ENCODE data around the gene NFE2L2. TPM values are rescaled to one million over a fixed set of nuclear protein-coding genes. Genes with fewer than 3 reads are reported as not detected.

The NFE2L2 gene
- total and polyA plus RNA-seq, 2 donors (not counting 1 experiment from before 2014, with no cell fraction given), result 142 to 166 TPM

GRCh38 chr2:177211576-177212105 lies 52.9 kb downstream of the NFE2L2 start:
- H3K9ac ChIP-seq (ENCODE audit: insufficient read depth, low read length), result peak overlapping the region; percentile 78
- H3K36me3 ChIP-seq (ENCODE audit: control insufficient read depth, insufficient read depth, low read length), result peaks cover 4% of the 10 kb centered on the region
- H3K4me2 ChIP-seq (ENCODE audit: extremely low read depth, insufficient read depth, low read length), result peak overlapping the region; percentile 89
- no peaks in the 10 kb centered on the region for H3K27me3 ChIP-seq (ENCODE audit: control insufficient read depth, insufficient read depth, low read length)
- H3K4me3 ChIP-seq (replicated peaks in 1 of 4; ENCODE audit: control extremely low read depth in 1 of 4, insufficient read depth in 1 of 4, low read depth in 3 of 4, low read length in 4 of 4), result peak overlapping the region; percentile 39 to 90 (median 66)
- H3K4me1 ChIP-seq (ENCODE audit: control insufficient read depth, extremely low read depth, insufficient read depth, low read length), result peaks cover 2% of the 10 kb centered on the region
- TF ChIP-seq, protein P1, sequence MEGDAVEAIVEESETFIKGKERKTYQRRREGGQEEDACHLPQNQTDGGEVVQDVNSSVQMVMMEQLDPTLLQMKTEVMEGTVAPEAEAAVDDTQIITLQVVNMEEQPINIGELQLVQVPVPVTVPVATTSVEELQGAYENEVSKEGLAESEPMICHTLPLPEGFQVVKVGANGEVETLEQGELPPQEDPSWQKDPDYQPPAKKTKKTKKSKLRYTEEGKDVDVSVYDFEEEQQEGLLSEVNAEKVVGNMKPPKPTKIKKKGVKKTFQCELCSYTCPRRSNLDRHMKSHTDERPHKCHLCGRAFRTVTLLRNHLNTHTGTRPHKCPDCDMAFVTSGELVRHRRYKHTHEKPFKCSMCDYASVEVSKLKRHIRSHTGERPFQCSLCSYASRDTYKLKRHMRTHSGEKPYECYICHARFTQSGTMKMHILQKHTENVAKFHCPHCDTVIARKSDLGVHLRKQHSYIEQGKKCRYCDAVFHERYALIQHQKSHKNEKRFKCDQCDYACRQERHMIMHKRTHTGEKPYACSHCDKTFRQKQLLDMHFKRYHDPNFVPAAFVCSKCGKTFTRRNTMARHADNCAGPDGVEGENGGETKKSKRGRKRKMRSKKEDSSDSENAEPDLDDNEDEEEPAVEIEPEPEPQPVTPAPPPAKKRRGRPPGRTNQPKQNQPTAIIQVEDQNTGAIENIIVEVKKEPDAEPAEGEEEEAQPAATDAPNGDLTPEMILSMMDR (conservative IDR thresholded peaks at IDR 0.05 in 1 of 2, IDR thresholded peaks at IDR 0.05 in 1 of 2; ENCODE audit: low read depth in 1 of 2, low read length in 2 of 2), result no peak
- TF ChIP-seq EZH2 (IDR thresholded peaks at IDR 0.05; ENCODE audit: low read length, missing control alignments), result no peak
- peak overlapping the region; percentile 32 for H2AFZ ChIP-seq (ENCODE audit: low read length)
- no peaks in the 10 kb centered on the region for H3K9me3 ChIP-seq (ENCODE audit: control insufficient read depth, insufficient read depth, low read depth, low read length)
- H3K27ac ChIP-seq (ENCODE audit: insufficient read depth, low read length), result peak overlapping the region; percentile 98
- H3K79me2 ChIP-seq (ENCODE audit: control insufficient read depth, insufficient read depth, low read length), result peaks cover 44% of the 10 kb centered on the region
- peak in 1 of 2 donors; percentile 27 for DNase-seq (ENCODE audit: low read depth in 2 of 2)
- peaks cover 4% of the 10 kb centered on the region for H4K20me1 ChIP-seq (ENCODE audit: control insufficient read depth, extremely low read depth, insufficient read depth, low read length)

- Histone ChIP-seq H2AFZ (ENCODE audit: low read length) (peak overlapping the region; percentile 32), H3K79me2 (ENCODE audit: control insufficient read depth, insufficient read depth, low read length) (peaks cover 40% of the 10 kb centered on the region), H3K27ac (ENCODE audit: insufficient read depth, low read length) (peak overlapping the region; percentile 98), H4K20me1 (ENCODE audit: control insufficient read depth, extremely low read depth, insufficient read depth, low read length) (peaks cover 4% of the 10 kb centered on the region), H3K27me3 (ENCODE audit: control insufficient read depth, insufficient read depth, low read length) (no peaks in the 10 kb centered on the region), H3K9me3 (ENCODE audit: control insufficient read depth, insufficient read depth, low read depth, low read length) (no peaks in the 10 kb centered on the region), H3K4me1 (ENCODE audit: control insufficient read depth, extremely low read depth, insufficient read depth, low read length) (peaks cover 2% of the 10 kb centered on the region), H3K9ac (ENCODE audit: insufficient read depth, low read length) (peak overlapping the region; percentile 78), H3K4me2 (ENCODE audit: extremely low read depth, insufficient read depth, low read length) (peak overlapping the region; percentile 89), H3K4me3 (replicated peaks in 1 of 4; ENCODE audit: control extremely low read depth in 1 of 4, insufficient read depth in 1 of 4, low read depth in 3 of 4, low read length in 4 of 4) (peak overlapping the region; percentile 39 to 90 (median 66)), H3K36me3 (ENCODE audit: control insufficient read depth, insufficient read depth, low read length) (peaks cover 2% of the 10 kb centered on the region)
- TF ChIP-seq, protein P1 (conservative IDR thresholded peaks at IDR 0.05 in 1 of 2, IDR thresholded peaks at IDR 0.05 in 1 of 2; ENCODE audit: low read depth in 1 of 2, low read length in 2 of 2), result no peak
- no peak for TF ChIP-seq EZH2 (IDR thresholded peaks at IDR 0.05; ENCODE audit: low read length, missing control alignments)
- no peak for DNase-seq (ENCODE audit: low read depth in 2 of 2)
Measured at GRCh38 chr2:177211169-177211568, 53.4 kb downstream of the NFE2L2 start.

DNA sequence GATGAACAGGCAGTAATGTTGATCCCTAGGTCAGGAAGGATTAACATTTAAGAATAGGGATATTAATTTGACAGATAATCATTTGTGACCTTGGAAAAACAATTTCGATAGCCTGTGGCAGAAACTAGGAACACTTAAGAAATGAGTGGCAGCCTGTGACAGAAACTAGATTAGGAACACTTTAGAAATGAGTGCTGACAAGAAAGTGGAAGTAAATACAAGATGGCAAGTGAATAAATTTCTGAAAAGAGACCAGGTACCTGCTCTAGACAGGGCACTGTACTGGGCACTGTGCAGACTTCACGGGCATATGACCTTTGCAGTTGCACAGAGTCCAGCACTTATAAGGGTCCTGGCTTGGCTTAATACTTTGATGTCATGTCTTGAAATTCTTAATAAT lies 57.4 kb downstream of the NFE2L2 start:
- Histone ChIP-seq H3K9me3 (ENCODE audit: control insufficient read depth, insufficient read depth, low read depth, low read length) (no peaks in the 10 kb centered on the region), H3K27me3 (ENCODE audit: control insufficient read depth, insufficient read depth, low read length) (no peaks in the 10 kb centered on the region), H3K9ac (ENCODE audit: insufficient read depth, low read length) (no peak overlapping the region), H3K36me3 (ENCODE audit: control insufficient read depth, insufficient read depth, low read length) (no peaks in the 10 kb centered on the region), H3K79me2 (ENCODE audit: control insufficient read depth, insufficient read depth, low read length) (peaks cover 9% of the 10 kb centered on the region), H3K4me2 (ENCODE audit: extremely low read depth, insufficient read depth, low read length) (no peak overlapping the region), H4K20me1 (ENCODE audit: control insufficient read depth, extremely low read depth, insufficient read depth, low read length) (no peaks in the 10 kb centered on the region), H3K27ac (ENCODE audit: insufficient read depth, low read length) (no peak overlapping the region), H3K4me1 (ENCODE audit: control insufficient read depth, extremely low read depth, insufficient read depth, low read length) (no peaks in the 10 kb centered on the region), H3K4me3 (replicated peaks in 1 of 4; ENCODE audit: control extremely low read depth in 1 of 4, insufficient read depth in 1 of 4, low read depth in 3 of 4, low read length in 4 of 4) (no peak overlapping the region), H2AFZ (ENCODE audit: low read length) (no peak overlapping the region)
- no peak for DNase-seq (ENCODE audit: low read depth in 2 of 2)
- TF ChIP-seq, protein P1 (conservative IDR thresholded peaks at IDR 0.05 in 1 of 2, IDR thresholded peaks at IDR 0.05 in 1 of 2; ENCODE audit: low read depth in 1 of 2, low read length in 2 of 2), result no peak
- TF ChIP-seq EZH2 (IDR thresholded peaks at IDR 0.05; ENCODE audit: low read length, missing control alignments), result no peak

All from fibroblast of lung (primary cell).